Measurements from ENCODE around the gene NTMT1.
"Not testable (repeated sequence)": the region's sequence is repeated elsewhere in the genome, so short reads cannot be mapped to it uniquely, and the experiment has no call there.

NTMT1 gene

GRCh38 chr9:129661029-129661428 lies 35.1 kb downstream of the NTMT1 start:
- Histone ChIP-seq H3K9ac (ENCODE audit: low read length) (no peak overlapping the region), H3K9me3 (ENCODE audit: control insufficient read depth, low read length) (no peaks in the 10 kb centered on the region), H3K4me3 (ENCODE audit: low read length) (no peak overlapping the region), H3K4me1 (ENCODE audit: control insufficient read depth, insufficient read depth, low read length) (peaks cover under 1% of the 10 kb centered on the region), H3K27me3 (ENCODE audit: control insufficient read depth, insufficient read depth, low read length) (peaks cover 10% of the 10 kb centered on the region), H3K36me3 (ENCODE audit: control insufficient read depth, insufficient read depth, low read length) (no peaks in the 10 kb centered on the region)

GRCh38 chr9:129662239-129662638 lies 36.3 kb downstream of the NTMT1 start:
- H3K9ac ChIP-seq (ENCODE audit: low read length); H3K36me3 ChIP-seq (ENCODE audit: control insufficient read depth, insufficient read depth, low read length); H3K9me3 ChIP-seq (ENCODE audit: control insufficient read depth, low read length); H3K4me3 ChIP-seq (ENCODE audit: low read length); H3K4me1 ChIP-seq (ENCODE audit: control insufficient read depth, insufficient read depth, low read length): not testable (repeated sequence)
- H3K27me3 ChIP-seq (ENCODE audit: control insufficient read depth, insufficient read depth, low read length): peaks cover 13% of the 10 kb centered on the region

- Histone ChIP-seq H3K36me3 (ENCODE audit: control insufficient read depth, insufficient read depth, low read length) (no peaks in the 10 kb centered on the region), H3K9ac (ENCODE audit: low read length) (no peak overlapping the region), H3K4me3 (ENCODE audit: low read length) (no peak overlapping the region), H3K9me3 (ENCODE audit: control insufficient read depth, low read length) (no peaks in the 10 kb centered on the region), H3K4me1 (ENCODE audit: control insufficient read depth, insufficient read depth, low read length) (peaks cover 11% of the 10 kb centered on the region), H3K27me3 (ENCODE audit: control insufficient read depth, insufficient read depth, low read length) (peaks cover 13% of the 10 kb centered on the region)
Measured at GRCh38 chr9:129664746-129665388, 38.9 kb downstream of the NTMT1 start.

GRCh38 chr9:129665389-129665775 lies 39.4 kb downstream of the NTMT1 start, which contains the start of gene PRRX2:
TSS of gene PRRX2 (plus strand) at chr9:129665647. CDS start at chr9:129665868, 221 bp downstream.
- no peak within 1 kb of the TSS for H3K4me3 ChIP-seq (ENCODE audit: low read length)
- H3K9ac ChIP-seq (ENCODE audit: low read length): no peak within 1 kb of the TSS
- no peaks in the 10 kb centered on the region for H3K9me3 ChIP-seq (ENCODE audit: control insufficient read depth, low read length)
- peaks cover 13% of the 10 kb centered on the region for H3K27me3 ChIP-seq (ENCODE audit: control insufficient read depth, insufficient read depth, low read length)
- peaks cover 11% of the 10 kb centered on the region for H3K4me1 ChIP-seq (ENCODE audit: control insufficient read depth, insufficient read depth, low read length)
- H3K36me3 ChIP-seq (ENCODE audit: control insufficient read depth, insufficient read depth, low read length): no peaks in the 10 kb centered on the region

- Histone ChIP-seq H3K27me3 (ENCODE audit: control insufficient read depth, insufficient read depth, low read length) (peaks cover 13% of the 10 kb centered on the region), H3K9me3 (ENCODE audit: control insufficient read depth, low read length) (no peaks in the 10 kb centered on the region), H3K36me3 (ENCODE audit: control insufficient read depth, insufficient read depth, low read length) (no peaks in the 10 kb centered on the region), H3K4me1 (ENCODE audit: control insufficient read depth, insufficient read depth, low read length) (peaks cover 11% of the 10 kb centered on the region), H3K9ac (ENCODE audit: low read length) (no peak overlapping the region), H3K4me3 (ENCODE audit: low read length) (no peak overlapping the region)
Measured at GRCh38 chr9:129665814-129666520, 40.0 kb downstream of the NTMT1 start.

GRCh38 chr9:129666575-129666974 lies 40.6 kb downstream of the NTMT1 start:
- Histone ChIP-seq H3K36me3 (ENCODE audit: control insufficient read depth, insufficient read depth, low read length) (no peaks in the 10 kb centered on the region), H3K9me3 (ENCODE audit: control insufficient read depth, low read length) (no peaks in the 10 kb centered on the region), H3K4me3 (ENCODE audit: low read length) (no peak overlapping the region), H3K4me1 (ENCODE audit: control insufficient read depth, insufficient read depth, low read length) (peaks cover 11% of the 10 kb centered on the region), H3K9ac (ENCODE audit: low read length) (no peak overlapping the region), H3K27me3 (ENCODE audit: control insufficient read depth, insufficient read depth, low read length) (peaks cover 13% of the 10 kb centered on the region)

GRCh38 chr9:129667378-129667777 lies 41.4 kb downstream of the NTMT1 start:
- Histone ChIP-seq H3K4me1 (ENCODE audit: control insufficient read depth, insufficient read depth, low read length) (peaks cover 11% of the 10 kb centered on the region), H3K27me3 (ENCODE audit: control insufficient read depth, insufficient read depth, low read length) (peaks cover 13% of the 10 kb centered on the region), H3K4me3 (ENCODE audit: low read length) (no peak overlapping the region), H3K36me3 (ENCODE audit: control insufficient read depth, insufficient read depth, low read length) (no peaks in the 10 kb centered on the region), H3K9me3 (ENCODE audit: control insufficient read depth, low read length) (no peaks in the 10 kb centered on the region), H3K9ac (ENCODE audit: low read length) (no peak overlapping the region)

- Histone ChIP-seq H3K4me3 (ENCODE audit: low read length) (no peak overlapping the region), H3K9me3 (ENCODE audit: control insufficient read depth, low read length) (no peaks in the 10 kb centered on the region), H3K9ac (ENCODE audit: low read length) (no peak overlapping the region), H3K27me3 (ENCODE audit: control insufficient read depth, insufficient read depth, low read length) (peaks cover 13% of the 10 kb centered on the region), H3K4me1 (ENCODE audit: control insufficient read depth, insufficient read depth, low read length) (peaks cover 11% of the 10 kb centered on the region), H3K36me3 (ENCODE audit: control insufficient read depth, insufficient read depth, low read length) (no peaks in the 10 kb centered on the region)
Measured at GRCh38 chr9:129667850-129668249, 41.9 kb downstream of the NTMT1 start.

GRCh38 chr9:129669141-129669718 lies 43.3 kb downstream of the NTMT1 start:
- Histone ChIP-seq H3K9ac (ENCODE audit: low read length) (no peak overlapping the region), H3K36me3 (ENCODE audit: control insufficient read depth, insufficient read depth, low read length) (no peaks in the 10 kb centered on the region), H3K9me3 (ENCODE audit: control insufficient read depth, low read length) (no peaks in the 10 kb centered on the region), H3K4me3 (ENCODE audit: low read length) (no peak overlapping the region), H3K4me1 (ENCODE audit: control insufficient read depth, insufficient read depth, low read length) (peaks cover 11% of the 10 kb centered on the region), H3K27me3 (ENCODE audit: control insufficient read depth, insufficient read depth, low read length) (peaks cover 13% of the 10 kb centered on the region)

GRCh38 chr9:129669946-129670345 lies 44.0 kb downstream of the NTMT1 start:
- Histone ChIP-seq H3K9me3 (ENCODE audit: control insufficient read depth, low read length) (no peaks in the 10 kb centered on the region), H3K27me3 (ENCODE audit: control insufficient read depth, insufficient read depth, low read length) (peaks cover 9% of the 10 kb centered on the region), H3K36me3 (ENCODE audit: control insufficient read depth, insufficient read depth, low read length) (no peaks in the 10 kb centered on the region)

GRCh38 chr9:129671065-129671464 lies 45.1 kb downstream of the NTMT1 start:
- Histone ChIP-seq H3K4me1 (ENCODE audit: control insufficient read depth, insufficient read depth, low read length) (peaks cover 11% of the 10 kb centered on the region), H3K9me3 (ENCODE audit: control insufficient read depth, low read length) (no peaks in the 10 kb centered on the region), H3K27me3 (ENCODE audit: control insufficient read depth, insufficient read depth, low read length) (peaks cover 3% of the 10 kb centered on the region), H3K9ac (ENCODE audit: low read length) (no peak overlapping the region), H3K36me3 (ENCODE audit: control insufficient read depth, insufficient read depth, low read length) (no peaks in the 10 kb centered on the region), H3K4me3 (ENCODE audit: low read length) (no peak overlapping the region)

More at GRCh38 chr9:129669946-129670345, 44.0 kb downstream of the NTMT1 start:
- no peak overlapping the region for H3K4me3 ChIP-seq (ENCODE audit: low read length)
- H3K9ac ChIP-seq (ENCODE audit: low read length): no peak overlapping the region
- H3K4me1 ChIP-seq (ENCODE audit: control insufficient read depth, insufficient read depth, low read length): peaks cover 11% of the 10 kb centered on the region

- Histone ChIP-seq H3K9me3 (ENCODE audit: control insufficient read depth, low read length) (no peaks in the 10 kb centered on the region), H3K27me3 (ENCODE audit: control insufficient read depth, insufficient read depth, low read length) (peaks cover 7% of the 10 kb centered on the region), H3K36me3 (ENCODE audit: control insufficient read depth, insufficient read depth, low read length) (no peaks in the 10 kb centered on the region), H3K9ac (ENCODE audit: low read length) (no peak overlapping the region), H3K4me3 (ENCODE audit: low read length) (no peak overlapping the region), H3K4me1 (ENCODE audit: control insufficient read depth, insufficient read depth, low read length) (peaks cover 6% of the 10 kb centered on the region)
Measured at GRCh38 chr9:129671519-129671918, 45.6 kb downstream of the NTMT1 start.
